Esophagus muscularis mucosa (tissue), 4 donors: ENCODE data around the gene NOTCH2NLA. TPM values are rescaled to one million over a fixed set of nuclear protein-coding genes. Genes with fewer than 3 reads are reported as not detected.
"Not testable (repeated sequence)": the region's sequence is repeated elsewhere in the genome, so short reads cannot be mapped to it uniquely, and the experiment has no call there.

Experiments used
- DNase-seq: peaks from one replicate; pipeline ENCODE4 v3.0.0-alpha.2; 2017; ENCODE audit errors: extremely low spot score
- H3K27ac ChIP-seq, 4 donors: fragments of 200-600 bp; sonication (generic); replicated peaks in 1 of 4; 1 replicate in 3 of 4; 2 replicates in 1 of 4; pipeline ENCODE4 v1.5.1; 2016 to 2019; ENCODE audit warnings: mild to moderate bottlenecking in 1 of 4
- H3K27me3 ChIP-seq, 4 donors: fragments of 200-600 bp; sonication (generic); one replicate each; pipeline versions ENCODE4 v1.5.1 to v1.6.0; 2016 to 2019
- H3K36me3 ChIP-seq, 4 donors: fragments of 200-600 bp; sonication (generic); one replicate each; pipeline ENCODE4 v1.5.1; 2016 to 2019
- H3K4me1 ChIP-seq, 4 donors: fragments of 200-600 bp; sonication (generic); one replicate each; pipeline ENCODE4 v1.5.1; 2016 to 2019
- H3K4me3 ChIP-seq, 4 donors: fragments of 200-600 bp; sonication (generic); 1 replicate in 2 of 4; 2 replicates in 2 of 4; pipeline ENCODE4 v1.5.1; 2016 to 2019; ENCODE audit warnings: mild to moderate bottlenecking in 4 of 4, moderate library complexity in 1 of 4
- H3K9me3 ChIP-seq, 4 donors: fragments of 200-600 bp; sonication (generic); 1 replicate in 3 of 4; 2 replicates in 1 of 4; pipeline ENCODE4 v1.5.1; 2016 to 2019
- WGBS: methylation state at CpG from one replicate; pipeline ENCODE4 v1.1.5; 2018; 5-methylcytosine and 5-hydroxymethylcytosine counted together
- intact Hi-C: fragments of 100-400 bp; cut with DNase I; formaldehyde crosslinking; loops from one replicate; pipeline ENCODE4 v1.15.1; 2023
- total RNA-seq, 4 donors: library from RNA; depleted of rRNA; stranded (reverse); fragments of >200 nt; gene quantifications; one replicate each; pipeline versions ENCODE4 v1.1.0 to v1.2.1, GENCODE V29; 2016

NOTCH2NLA gene
- total RNA-seq, 4 donors from 2014 or later: 24.5 to 47.4 (median 40.2) TPM

GRCh38 chr1:146254569-146255197 lies 25.9 kb upstream of the NOTCH2NLA start:
- H3K4me1 ChIP-seq, H3K9me3 ChIP-seq, DNase-seq, H3K27ac ChIP-seq, intact Hi-C loops, H3K4me3 ChIP-seq, H3K36me3 ChIP-seq, H3K27me3 ChIP-seq: not testable (repeated sequence)
- WGBS: 67% methylated on average over 1 of the region's 4 CpGs

GRCh38 chr1:146253249-146253855 lies 24.5 kb upstream of the NOTCH2NLA start:
- DNase-seq, intact Hi-C loops: not testable (repeated sequence)

GRCh38 chr1:146251523-146251922 lies 22.7 kb upstream of the NOTCH2NLA start:
- H3K36me3 ChIP-seq, H3K4me3 ChIP-seq, H3K27me3 ChIP-seq, H3K9me3 ChIP-seq, DNase-seq, H3K4me1 ChIP-seq, intact Hi-C loops, H3K27ac ChIP-seq: not testable (repeated sequence)
- no CpG with 5 or more reads among the region's 1 CpG for WGBS

More at GRCh38 chr1:146253249-146253855, 24.5 kb upstream of the NOTCH2NLA start:
- WGBS: no CpG with 5 or more reads among the region's 4 CpGs
- H3K9me3 ChIP-seq, H3K27ac ChIP-seq, H3K36me3 ChIP-seq, H3K4me1 ChIP-seq, H3K27me3 ChIP-seq, H3K4me3 ChIP-seq: not testable (repeated sequence)

- intact Hi-C loops, H3K4me1 ChIP-seq, H3K36me3 ChIP-seq, H3K4me3 ChIP-seq, H3K9me3 ChIP-seq, H3K27me3 ChIP-seq, DNase-seq, H3K27ac ChIP-seq: not testable (repeated sequence)
- no CpG with 5 or more reads among the region's 4 CpGs for WGBS
Measured at GRCh38 chr1:146248643-146249042, 19.8 kb upstream of the NOTCH2NLA start.

- H3K4me1 ChIP-seq, H3K4me3 ChIP-seq, DNase-seq, H3K9me3 ChIP-seq, H3K36me3 ChIP-seq, H3K27ac ChIP-seq, intact Hi-C loops, H3K27me3 ChIP-seq: not testable (repeated sequence)
- WGBS: no CpG with 5 or more reads among the region's 2 CpGs
Measured at GRCh38 chr1:146236626-146237025, 7.8 kb upstream of the NOTCH2NLA start.

GRCh38 chr1:146236026-146236601 lies 7.3 kb upstream of the NOTCH2NLA start:
- DNase-seq, H3K27me3 ChIP-seq, H3K4me3 ChIP-seq, H3K36me3 ChIP-seq, H3K27ac ChIP-seq, H3K9me3 ChIP-seq, H3K4me1 ChIP-seq, intact Hi-C loops: not testable (repeated sequence)
- WGBS: no CpG with 5 or more reads among the region's 5 CpGs

- no CpG with 5 or more reads among the region's 53 CpGs for WGBS
- Histone ChIP-seq H3K27ac (peak overlapping the region; percentile 76 to 88 (median 84)), H3K4me3 (peak overlapping the region; percentile 57 to 63 (median 62))
- H3K4me1 ChIP-seq, H3K9me3 ChIP-seq, DNase-seq, intact Hi-C loops, H3K27me3 ChIP-seq, H3K36me3 ChIP-seq: not testable (repeated sequence)
Measured at GRCh38 chr1:146228144-146228682, 608 bp downstream of the NOTCH2NLA start.

GRCh38 chr1:146174531-146174930 lies 54.3 kb downstream of the NOTCH2NLA start:
- WGBS: 0% methylated on average over 2 of the region's 5 CpGs
- H3K4me1 ChIP-seq, DNase-seq, H3K9me3 ChIP-seq, H3K36me3 ChIP-seq, H3K27me3 ChIP-seq, intact Hi-C loops: not testable (repeated sequence)
- Histone ChIP-seq H3K27ac (peak overlapping the region in 2 of 4 donors; percentile 40 to 56), H3K4me3 (peak overlapping the region in 2 of 4 donors; percentile 23 to 24)

GRCh38 chr1:146167740-146168139 lies 61.1 kb downstream of the NOTCH2NLA start:
- H3K4me1 ChIP-seq, H3K27ac ChIP-seq, DNase-seq, H3K4me3 ChIP-seq, H3K9me3 ChIP-seq, intact Hi-C loops, H3K36me3 ChIP-seq, H3K27me3 ChIP-seq: not testable (repeated sequence)
- no CpG with 5 or more reads among the region's 1 CpG for WGBS

- H3K4me3 ChIP-seq, H3K4me1 ChIP-seq, H3K27me3 ChIP-seq, H3K9me3 ChIP-seq, intact Hi-C loops, H3K36me3 ChIP-seq, DNase-seq, H3K27ac ChIP-seq: not testable (repeated sequence)
- WGBS: no CpG with 5 or more reads among the region's 1 CpG
Measured at GRCh38 chr1:146167273-146167672, 61.5 kb downstream of the NOTCH2NLA start.
